Measurements from ENCODE around the gene BTC.

Gene BTC

GRCh38 chr4:74751247-74751646, 43.1 kb downstream of the BTC start:
- no peaks in the 10 kb centered on the region for H3F3A ChIP-seq (ENCODE audit: control insufficient read depth, insufficient read depth)
- H3K4me3 ChIP-seq (ENCODE audit: low read length), result no peak overlapping the region
- no peaks in the 10 kb centered on the region for H3K27me3 ChIP-seq (ENCODE audit: control insufficient read depth, low read length)
- no peak overlapping the region for H3K27ac ChIP-seq (ENCODE audit: low read depth, low read length)
- no peaks in the 10 kb centered on the region for H3K4me1 ChIP-seq (ENCODE audit: control insufficient read depth, low read length)
- no peaks in the 10 kb centered on the region for H3K79me2 ChIP-seq (ENCODE audit: control insufficient read depth, low read length)
- H3K9me3 ChIP-seq (ENCODE audit: control insufficient read depth, insufficient read depth, low read length), result no peaks in the 10 kb centered on the region
- H3K9me2 ChIP-seq (replicated peaks; ENCODE audit: control insufficient read depth, low read length), result no peaks in the 10 kb centered on the region
- H3K4me2 ChIP-seq (ENCODE audit: low read length), result no peak overlapping the region
- no peaks in the 10 kb centered on the region for H4K20me1 ChIP-seq (ENCODE audit: control insufficient read depth, insufficient read depth, low read depth, low read length)
- H3K36me3 ChIP-seq (ENCODE audit: control insufficient read depth, low read length), result no peaks in the 10 kb centered on the region
- TF ChIP-seq, protein P1, sequence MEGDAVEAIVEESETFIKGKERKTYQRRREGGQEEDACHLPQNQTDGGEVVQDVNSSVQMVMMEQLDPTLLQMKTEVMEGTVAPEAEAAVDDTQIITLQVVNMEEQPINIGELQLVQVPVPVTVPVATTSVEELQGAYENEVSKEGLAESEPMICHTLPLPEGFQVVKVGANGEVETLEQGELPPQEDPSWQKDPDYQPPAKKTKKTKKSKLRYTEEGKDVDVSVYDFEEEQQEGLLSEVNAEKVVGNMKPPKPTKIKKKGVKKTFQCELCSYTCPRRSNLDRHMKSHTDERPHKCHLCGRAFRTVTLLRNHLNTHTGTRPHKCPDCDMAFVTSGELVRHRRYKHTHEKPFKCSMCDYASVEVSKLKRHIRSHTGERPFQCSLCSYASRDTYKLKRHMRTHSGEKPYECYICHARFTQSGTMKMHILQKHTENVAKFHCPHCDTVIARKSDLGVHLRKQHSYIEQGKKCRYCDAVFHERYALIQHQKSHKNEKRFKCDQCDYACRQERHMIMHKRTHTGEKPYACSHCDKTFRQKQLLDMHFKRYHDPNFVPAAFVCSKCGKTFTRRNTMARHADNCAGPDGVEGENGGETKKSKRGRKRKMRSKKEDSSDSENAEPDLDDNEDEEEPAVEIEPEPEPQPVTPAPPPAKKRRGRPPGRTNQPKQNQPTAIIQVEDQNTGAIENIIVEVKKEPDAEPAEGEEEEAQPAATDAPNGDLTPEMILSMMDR (IDR thresholded peaks at IDR 0.05; ENCODE audit: low read depth, low read length, poor library complexity, severe bottlenecking), result no peak
- TF ChIP-seq EZH2phosphoT487 (IDR thresholded peaks at IDR 0.05; ENCODE audit: borderline replicate concordance, low read length), result no peak

GRCh38 chr4:74742185-74742584, 52.1 kb downstream of the BTC start:
- no peak overlapping the region for H3K27ac ChIP-seq (ENCODE audit: low read depth, low read length)
- TF ChIP-seq, protein P1 (IDR thresholded peaks at IDR 0.05; ENCODE audit: low read depth, low read length, poor library complexity, severe bottlenecking), result no peak
- no peak for TF ChIP-seq EZH2phosphoT487 (IDR thresholded peaks at IDR 0.05; ENCODE audit: borderline replicate concordance, low read length)
- no peaks in the 10 kb centered on the region for H3K27me3 ChIP-seq (ENCODE audit: control insufficient read depth, low read length)
- no peak overlapping the region for H3K4me2 ChIP-seq (ENCODE audit: low read length)
- H3K9me3 ChIP-seq (ENCODE audit: control insufficient read depth, insufficient read depth, low read length), result no peaks in the 10 kb centered on the region
- H3K4me1 ChIP-seq (ENCODE audit: control insufficient read depth, low read length), result no peaks in the 10 kb centered on the region
- no peaks in the 10 kb centered on the region for H3K36me3 ChIP-seq (ENCODE audit: control insufficient read depth, low read length)
- H3F3A ChIP-seq (ENCODE audit: control insufficient read depth, insufficient read depth), result no peaks in the 10 kb centered on the region
- no peaks in the 10 kb centered on the region for H3K9me2 ChIP-seq (replicated peaks; ENCODE audit: control insufficient read depth, low read length)
- H4K20me1 ChIP-seq (ENCODE audit: control insufficient read depth, insufficient read depth, low read depth, low read length), result no peaks in the 10 kb centered on the region
- no peaks in the 10 kb centered on the region for H3K79me2 ChIP-seq (ENCODE audit: control insufficient read depth, low read length)
- H3K4me3 ChIP-seq (ENCODE audit: low read length), result no peak overlapping the region

GRCh38 chr4:74738464-74739143, 55.7 kb downstream of the BTC start:
- H3K9me3 ChIP-seq (ENCODE audit: control insufficient read depth, insufficient read depth, low read length), result no peaks in the 10 kb centered on the region
- TF ChIP-seq EZH2phosphoT487 (IDR thresholded peaks at IDR 0.05; ENCODE audit: borderline replicate concordance, low read length), result no peak
- TF ChIP-seq, protein P1 (IDR thresholded peaks at IDR 0.05; ENCODE audit: low read depth, low read length, poor library complexity, severe bottlenecking), result no peak
- no peaks in the 10 kb centered on the region for H3K79me2 ChIP-seq (ENCODE audit: control insufficient read depth, low read length)
- H3K9me2 ChIP-seq (replicated peaks; ENCODE audit: control insufficient read depth, low read length), result no peaks in the 10 kb centered on the region
- H3K4me2 ChIP-seq (ENCODE audit: low read length), result no peak overlapping the region
- H3K27ac ChIP-seq (ENCODE audit: low read depth, low read length), result no peak overlapping the region
- H3F3A ChIP-seq (ENCODE audit: control insufficient read depth, insufficient read depth), result no peaks in the 10 kb centered on the region
- H3K4me3 ChIP-seq (ENCODE audit: low read length), result no peak overlapping the region
- no peaks in the 10 kb centered on the region for H3K4me1 ChIP-seq (ENCODE audit: control insufficient read depth, low read length)
- H3K27me3 ChIP-seq (ENCODE audit: control insufficient read depth, low read length), result no peaks in the 10 kb centered on the region
- no peaks in the 10 kb centered on the region for H4K20me1 ChIP-seq (ENCODE audit: control insufficient read depth, insufficient read depth, low read depth, low read length)
- H3K36me3 ChIP-seq (ENCODE audit: control insufficient read depth, low read length), result no peaks in the 10 kb centered on the region

Measured in DOHH2 (cell line).